ENCODE results near the gene CEACAM19.

Gene CEACAM19

DNA sequence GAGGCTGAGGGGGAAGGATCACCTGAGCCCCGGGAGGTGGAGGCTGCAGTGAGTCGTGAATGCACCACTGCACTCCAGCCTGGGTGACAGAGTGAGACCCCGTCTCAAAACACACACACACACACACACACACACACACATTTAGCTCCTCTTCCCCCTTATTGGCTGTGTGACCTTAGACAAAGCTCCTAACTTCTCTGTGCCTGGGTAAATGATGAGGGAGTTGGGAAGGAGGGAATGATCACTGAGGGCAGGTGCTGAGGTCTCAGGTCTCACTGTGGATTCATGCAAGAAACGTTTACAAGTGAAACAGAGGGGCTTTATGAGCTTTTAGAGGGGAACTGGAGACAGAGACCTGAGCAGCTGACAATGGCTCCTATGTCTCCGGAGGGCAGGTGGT lies 60.3 kb downstream of the CEACAM19 start:
- TF ChIP-seq, protein P1, sequence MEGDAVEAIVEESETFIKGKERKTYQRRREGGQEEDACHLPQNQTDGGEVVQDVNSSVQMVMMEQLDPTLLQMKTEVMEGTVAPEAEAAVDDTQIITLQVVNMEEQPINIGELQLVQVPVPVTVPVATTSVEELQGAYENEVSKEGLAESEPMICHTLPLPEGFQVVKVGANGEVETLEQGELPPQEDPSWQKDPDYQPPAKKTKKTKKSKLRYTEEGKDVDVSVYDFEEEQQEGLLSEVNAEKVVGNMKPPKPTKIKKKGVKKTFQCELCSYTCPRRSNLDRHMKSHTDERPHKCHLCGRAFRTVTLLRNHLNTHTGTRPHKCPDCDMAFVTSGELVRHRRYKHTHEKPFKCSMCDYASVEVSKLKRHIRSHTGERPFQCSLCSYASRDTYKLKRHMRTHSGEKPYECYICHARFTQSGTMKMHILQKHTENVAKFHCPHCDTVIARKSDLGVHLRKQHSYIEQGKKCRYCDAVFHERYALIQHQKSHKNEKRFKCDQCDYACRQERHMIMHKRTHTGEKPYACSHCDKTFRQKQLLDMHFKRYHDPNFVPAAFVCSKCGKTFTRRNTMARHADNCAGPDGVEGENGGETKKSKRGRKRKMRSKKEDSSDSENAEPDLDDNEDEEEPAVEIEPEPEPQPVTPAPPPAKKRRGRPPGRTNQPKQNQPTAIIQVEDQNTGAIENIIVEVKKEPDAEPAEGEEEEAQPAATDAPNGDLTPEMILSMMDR (IDR thresholded peaks at IDR 0.05; ENCODE audit: insufficient read depth, low read depth, low read length, missing control alignments): no peak
- DNase-seq (ENCODE audit: low read depth): no peak
- H3K4me3 ChIP-seq (ENCODE audit: low read depth, low read length): no peak overlapping the region

DNA sequence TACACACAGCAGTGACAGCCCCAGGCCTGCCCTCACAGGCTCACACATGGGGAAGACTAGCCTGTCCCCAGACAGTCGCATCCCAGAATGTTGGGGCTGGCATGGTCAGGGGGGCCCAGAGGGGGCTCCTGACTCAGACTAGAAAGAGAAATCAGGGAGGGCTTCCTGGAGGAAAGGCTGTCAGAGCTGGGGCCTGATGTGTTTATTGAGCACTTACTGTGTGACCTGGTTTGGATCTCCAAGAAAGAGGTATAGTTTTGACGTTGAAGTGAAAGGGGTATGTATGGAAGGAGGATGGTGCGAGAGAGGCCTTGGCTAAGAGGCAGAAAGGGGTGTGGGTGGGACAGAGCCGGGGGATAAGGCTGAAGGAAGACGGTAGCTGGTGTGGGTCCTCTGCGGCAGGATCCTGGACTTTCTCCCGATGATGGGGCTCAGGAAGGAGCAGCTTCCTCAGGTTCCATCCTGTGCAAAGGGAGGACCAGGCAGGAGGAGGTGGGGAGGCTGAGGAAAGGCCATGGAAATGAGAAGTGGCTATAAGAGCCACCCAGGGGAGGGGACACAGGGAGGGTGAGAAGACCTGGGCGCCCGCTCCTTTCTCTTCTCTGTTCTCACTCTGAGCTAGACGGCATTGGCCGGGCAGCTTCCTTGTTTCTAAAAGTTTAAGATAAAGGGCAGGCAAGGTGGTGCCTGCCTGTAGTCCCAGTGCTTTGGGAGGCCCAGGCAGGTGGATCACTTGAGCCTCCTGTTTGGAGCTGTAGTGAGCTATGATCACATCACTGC lies 61.1 kb downstream of the CEACAM19 start:
- DNase-seq (ENCODE audit: low read depth): no peak
- no peak overlapping the region for H3K4me3 ChIP-seq (ENCODE audit: low read depth, low read length)
- TF ChIP-seq, protein P1 (IDR thresholded peaks at IDR 0.05; ENCODE audit: insufficient read depth, low read depth, low read length, missing control alignments): no peak

Data from GM12865 (cell line).